Activated CD4-positive, alpha-beta T cell treated with anti-CD3 and anti-CD28 coated beads, Interleukin-2, Interleukin-6, amounts not matched to agents 100 ng/mL and 50 ng/mL, durations not matched to agents 16 hours and 8 hours (primary cell): ENCODE data around the gene TAP1.

Source experiments
- DNase-seq: peaks from one replicate; pipeline ENCODE4 v3.0.0-alpha.2; 2020

TAP1 gene

GRCh38 chr6:32862725-32863124, 9.2 kb upstream of the TAP1 start:
- no peak for DNase-seq

GRCh38 chr6:32860674-32861073, 7.2 kb upstream of the TAP1 start:
- no peak for DNase-seq

- no peak for DNase-seq
Observed at GRCh38 chr6:32858194-32858593, 4.7 kb upstream of the TAP1 start.

DNA sequence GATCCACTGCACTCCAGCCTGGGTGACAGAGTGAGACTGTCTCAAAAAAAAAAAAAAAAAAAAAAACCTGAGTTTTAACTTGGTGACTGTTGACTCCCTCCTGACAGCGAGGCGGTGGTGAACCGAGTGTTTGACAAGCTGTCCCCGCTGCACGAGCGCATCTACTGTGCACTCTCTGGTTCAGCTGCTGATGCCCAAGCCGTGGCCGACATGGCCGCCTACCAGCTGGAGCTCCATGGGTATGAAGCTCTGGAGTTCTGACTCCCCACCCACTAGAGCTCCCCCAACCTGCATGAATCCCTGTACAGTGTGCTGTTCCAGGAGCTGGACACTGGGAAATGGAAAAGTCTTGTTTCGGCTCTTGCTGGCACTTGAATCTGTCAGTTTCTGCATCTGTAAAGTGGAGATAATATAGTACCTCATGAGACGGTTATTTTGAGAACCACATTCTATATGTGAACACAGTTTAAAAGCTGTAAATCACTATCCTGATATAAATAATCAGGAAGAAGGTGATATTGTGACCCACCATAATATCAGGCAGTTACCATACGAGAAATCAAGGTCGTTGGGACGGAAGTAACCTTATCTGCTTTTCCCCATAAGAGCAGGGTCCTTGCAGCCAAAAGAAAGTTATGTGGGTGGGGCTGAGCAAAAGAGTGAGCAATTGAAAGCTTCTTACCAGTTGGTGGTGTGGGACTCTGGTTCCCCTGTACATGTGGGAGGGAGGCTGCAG, 3.8 kb upstream of the TAP1 start:
- DNase-seq: no peak

DNA sequence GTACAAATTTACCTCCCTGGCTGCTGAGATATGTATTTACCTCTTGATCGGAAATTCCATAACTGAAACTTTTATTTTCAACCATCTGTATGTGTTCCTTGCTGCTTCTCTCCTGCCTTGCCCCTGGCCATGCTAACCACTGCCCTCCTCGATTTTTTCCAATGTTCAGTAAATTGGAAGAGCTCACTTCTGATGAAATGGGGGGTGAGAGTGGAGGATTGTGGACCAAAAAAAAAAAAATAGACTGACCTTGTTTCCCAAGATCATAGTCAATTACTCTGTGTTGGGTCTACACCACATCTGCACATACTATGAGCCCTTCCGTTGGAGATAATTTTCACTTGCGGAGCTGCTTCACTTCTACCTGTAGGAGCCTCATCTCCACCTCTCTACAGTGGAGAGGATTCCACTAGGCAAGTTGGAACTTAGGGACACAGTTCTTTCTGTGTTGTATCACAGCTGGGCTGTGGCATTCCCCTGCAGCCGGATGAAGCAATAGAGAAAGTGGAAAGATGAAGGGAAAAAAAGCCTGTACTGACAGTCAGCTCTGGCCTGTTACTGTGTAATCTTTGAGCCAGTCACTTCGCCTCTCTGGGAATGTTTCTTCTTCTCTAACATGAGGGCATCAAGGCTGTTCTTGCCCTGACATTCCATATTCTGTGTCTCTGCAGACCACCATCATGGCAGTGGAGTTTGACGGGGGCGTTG, 2.1 kb upstream of the TAP1 start:
- DNase-seq: no peak

GRCh38 chr6:32854376-32855178, 1.1 kb upstream of the TAP1 start:
- peak; percentile 74 for DNase-seq

- DNase-seq: peak; percentile 51
Observed at GRCh38 chr6:32852844-32853540, 512 bp downstream of the TAP1 start.

DNA sequence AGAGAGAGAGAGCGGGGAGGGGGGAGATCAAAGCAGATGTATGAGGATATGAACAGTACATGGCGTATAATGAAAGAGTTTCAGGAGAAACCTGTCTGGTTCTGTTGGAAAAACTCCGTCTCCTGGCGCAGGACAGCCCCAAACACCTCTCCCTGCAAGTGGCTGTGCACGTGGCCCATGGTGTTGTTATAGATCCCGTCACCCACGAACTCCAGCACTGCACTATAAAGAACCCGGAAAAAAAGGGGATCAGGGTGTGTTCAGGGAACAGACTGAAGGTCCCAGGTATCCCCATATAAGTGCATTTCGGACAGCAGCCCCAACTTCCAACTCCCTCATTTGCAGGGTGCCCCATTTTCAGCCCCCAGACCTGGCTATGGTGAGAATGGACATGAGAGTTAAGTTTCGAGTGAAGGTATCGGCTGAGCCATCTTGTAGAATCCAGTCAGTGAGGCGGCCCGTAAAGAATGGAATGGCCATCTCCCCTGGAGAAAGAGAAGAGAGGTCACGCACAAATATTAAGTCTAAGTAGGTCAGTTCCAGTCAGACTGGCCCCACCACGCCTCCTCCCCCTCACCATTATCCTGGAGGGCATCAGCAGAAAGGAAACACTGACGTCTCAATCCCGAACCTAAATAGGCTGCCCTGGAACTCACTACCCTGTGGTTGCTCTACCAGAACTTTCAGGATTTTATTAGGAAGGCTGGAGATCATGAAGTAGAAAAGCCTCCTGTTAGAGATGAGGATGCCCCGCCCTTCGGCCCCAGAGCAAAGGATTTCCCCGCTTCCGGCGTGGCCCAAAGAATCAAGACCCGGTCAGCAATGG, 1.3 kb downstream of the TAP1 start:
- peak; percentile 61 for DNase-seq

GRCh38 chr6:32851025-32851424, 2.5 kb downstream of the TAP1 start:
- DNase-seq: no peak

GRCh38 chr6:32849126-32849525, 4.4 kb downstream of the TAP1 start:
- DNase-seq: no peak

DNA sequence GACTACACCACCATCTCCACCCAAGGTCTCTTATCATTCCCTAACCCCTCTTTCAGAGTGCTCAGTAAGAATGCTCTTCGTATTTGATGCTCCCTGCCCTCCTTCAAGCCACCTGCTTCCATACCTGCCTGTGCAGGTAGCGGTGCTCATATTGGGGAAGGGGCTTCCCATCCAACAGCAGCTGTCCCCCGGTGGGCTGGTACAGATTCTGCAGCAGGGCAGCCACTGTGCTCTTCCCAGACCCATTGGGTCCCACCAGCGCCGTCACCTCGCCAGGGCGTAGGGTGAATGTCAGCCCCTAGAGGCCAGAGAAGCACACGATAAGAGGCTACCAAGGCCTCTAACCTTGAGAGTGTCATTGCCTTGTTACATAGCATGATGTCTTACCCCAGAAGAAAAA, 5.7 kb downstream of the TAP1 start:
- no peak for DNase-seq

DNA sequence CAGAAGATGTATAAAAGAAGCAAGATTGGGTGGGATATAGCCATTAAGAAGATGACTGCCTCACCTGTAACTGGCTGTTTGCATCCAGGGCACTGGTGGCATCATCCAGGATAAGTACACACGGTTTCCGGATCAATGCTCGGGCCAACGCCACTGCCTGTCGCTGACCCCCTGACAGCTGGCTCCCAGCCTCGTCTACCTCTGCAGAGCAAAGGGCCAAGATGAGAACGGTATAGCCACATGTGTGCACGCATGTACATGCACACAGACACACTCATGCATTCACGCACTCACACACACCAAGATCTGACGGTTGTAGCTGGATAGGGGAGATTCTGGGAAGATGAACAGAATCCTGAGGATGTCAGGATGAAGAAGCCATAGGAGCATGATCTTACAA, 6.5 kb downstream of the TAP1 start:
- DNase-seq: no peak

DNA sequence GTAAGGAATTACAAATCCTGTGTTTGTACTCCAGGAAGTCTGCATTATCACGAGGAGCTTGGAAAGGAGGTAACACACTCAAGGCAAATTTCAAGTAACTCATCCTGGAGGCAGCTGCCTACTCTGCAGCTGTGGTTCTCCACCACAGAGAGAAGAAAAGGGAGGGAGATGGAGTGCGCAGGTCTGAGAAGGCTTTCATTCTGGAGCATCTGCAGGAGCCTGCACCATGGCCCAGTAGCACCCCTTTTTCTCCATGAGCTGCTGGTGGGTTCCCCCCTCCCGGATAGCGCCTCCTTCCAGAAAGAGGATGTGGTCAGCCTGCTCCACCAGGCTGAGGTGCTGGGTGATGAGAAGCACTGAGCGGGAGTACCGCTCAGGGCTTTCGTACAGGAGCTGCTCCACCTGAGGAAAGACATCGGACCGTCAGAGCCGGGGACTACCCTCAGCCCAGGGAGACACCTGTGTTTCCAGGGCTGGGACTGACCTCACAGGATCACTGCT, 8.1 kb downstream of the TAP1 start:
- DNase-seq: peak; percentile 74

DNA sequence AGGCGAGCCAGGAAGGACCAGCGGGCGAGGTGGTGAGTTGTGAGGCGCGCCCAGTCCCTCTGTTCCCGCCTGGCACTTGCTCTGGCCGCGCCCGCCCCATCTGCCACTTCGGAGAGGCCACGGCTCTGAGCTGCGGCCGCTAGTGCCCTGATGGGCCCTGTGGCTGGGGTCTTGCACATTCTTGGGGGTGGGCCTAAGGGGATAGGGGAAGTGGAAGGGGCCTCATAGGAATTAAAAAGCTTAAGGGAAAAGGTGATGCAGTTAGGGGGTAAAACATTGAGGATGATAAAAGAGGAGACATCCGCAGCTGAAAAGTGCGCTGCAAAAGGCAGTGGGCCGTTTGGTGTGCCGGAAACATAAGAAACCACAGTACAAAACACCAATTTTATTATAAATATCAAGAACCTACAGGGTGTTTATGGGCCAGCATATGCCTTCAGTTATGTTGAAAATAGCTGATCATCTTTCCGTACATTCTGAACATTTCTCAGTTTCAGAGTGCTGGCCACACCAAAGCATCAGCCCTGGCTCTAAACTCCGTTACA, 8.6 kb downstream of the TAP1 start:
- no peak for DNase-seq

DNA sequence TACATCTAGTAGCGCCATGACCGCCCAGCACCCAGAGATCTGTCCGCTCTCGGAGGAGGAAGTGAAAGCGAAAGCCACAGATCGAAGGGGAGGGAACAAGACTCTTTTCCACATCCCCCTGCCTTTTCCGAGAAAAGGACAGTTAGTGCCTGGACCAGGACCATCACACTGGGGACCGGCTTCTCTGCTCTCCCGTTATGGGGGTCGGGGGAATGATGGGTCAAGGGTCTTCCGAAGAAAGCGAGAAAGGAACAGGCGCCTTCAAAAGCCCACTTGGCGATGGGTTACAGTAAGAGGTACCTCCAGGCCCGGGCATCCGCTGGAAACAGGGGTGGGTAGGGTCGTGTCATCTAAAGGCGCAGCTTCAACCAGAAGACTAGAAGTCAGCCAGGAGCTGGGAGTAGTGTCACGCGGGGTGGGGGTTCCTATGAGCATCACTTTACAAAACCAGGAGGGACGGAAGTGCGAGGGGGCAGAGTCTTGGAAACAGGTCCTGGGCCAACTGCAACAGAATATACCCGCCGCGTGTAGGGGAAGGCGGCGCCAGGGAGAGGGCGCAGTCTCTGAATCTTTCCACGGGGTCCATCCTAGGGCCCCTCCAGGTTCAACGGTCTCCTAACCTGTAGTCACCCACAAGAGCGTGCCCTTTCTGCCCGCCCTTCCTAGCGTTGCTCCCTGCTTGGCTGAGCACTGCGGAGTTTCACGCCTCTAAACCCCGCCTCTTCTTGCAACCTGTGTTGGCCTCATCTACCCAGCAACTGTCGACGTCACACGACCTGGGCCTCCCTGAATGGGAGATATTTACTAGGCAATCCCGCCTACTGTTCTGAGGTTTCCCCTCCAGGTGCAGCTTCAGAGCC, 9.3 kb downstream of the TAP1 start, which contains the start of gene PSMB8:
Gene PSMB8, minus strand, starts transcription at position 69 of the 860 bp plus-strand sequence. Its CDS starts 51 bp downstream, at position 18.
- DNase-seq: peak; percentile 99

- peak; percentile 33 for DNase-seq
Observed at GRCh38 chr6:32843331-32843978, 10.0 kb downstream of the TAP1 start.

- no peak for DNase-seq
Observed at GRCh38 chr6:32842690-32843089, 10.8 kb downstream of the TAP1 start.

GRCh38 chr6:32842021-32842650, 11.4 kb downstream of the TAP1 start:
- DNase-seq: no peak

- peak; percentile 87 for DNase-seq
Observed at GRCh38 chr6:32840604-32841246, 12.8 kb downstream of the TAP1 start.
